IMR-90 (cell line): ENCODE data around the gene PID1. TPM values are rescaled to one million over a fixed set of nuclear protein-coding genes. Genes with fewer than 3 reads are reported as not detected.

Experiments
- ATAC-seq: fragments of 200-7000 bp; cut with Tn5 transposase; 2 replicates; pipeline ENCODE4 v1.9.1; 2020; ENCODE audit warnings: low read depth, mild to moderate bottlenecking, moderate library complexity
- BruUV-seq: library from RNA; stranded (reverse); fragments of 400-500 nt; replicated peaks from 2 replicates; lab custom pipeline; 2021; lab: Mats Ljungman, UMichigan
- CTCF ChIA-PET: fragments of 300-600 bp; formaldehyde crosslinking; extraction: SDS; loops from one replicate; lab custom pipeline; 2021; ENCODE audit warnings: antibody characterized with exemption; lab: Yijun Ruan, JAX
- POLR2A ChIA-PET: fragments of 300-600 bp; sonication (Branson Sonifier 250); formaldehyde crosslinking; loops from one replicate; lab custom pipeline; 2022; ENCODE audit warnings: antibody characterized with exemption; ENCODE audit not compliant: unreplicated experiment; lab: Charles Lee
- DNase-seq: peaks from one replicate; pipeline ENCODE4 v3.0.0; 2013
- H2AFZ ChIP-seq: replicated peaks from 2 replicates; pipeline ENCODE3; 2013; ENCODE audit warnings: low read length, mild to moderate bottlenecking; ENCODE audit not compliant: poor library complexity
- H2AK5ac ChIP-seq: 2 replicates; pipeline ENCODE4 v1.6.1; 2013; ENCODE audit warnings: low read depth, low read length, inconsistent platforms
- H2AK9ac ChIP-seq: replicated peaks from 2 replicates; pipeline ENCODE3; 2013; ENCODE audit warnings: mild to moderate bottlenecking, low read depth, low read length, moderate library complexity; ENCODE audit not compliant: poor library complexity
- H2BK120ac ChIP-seq: 2 replicates; pipeline ENCODE4 v1.6.1; 2013; ENCODE audit warnings: low read depth, low read length, inconsistent platforms
- H2BK15ac ChIP-seq: 3 replicates; pipeline ENCODE4 v1.6.1; 2013; ENCODE audit warnings: low read depth, low read length, inconsistent platforms
- H2BK20ac ChIP-seq: 2 replicates; pipeline ENCODE4 v1.6.1; 2013; ENCODE audit warnings: low read depth, mild to moderate bottlenecking, inconsistent platforms, low read length, moderate library complexity
- H2BK5ac ChIP-seq: 2 replicates; pipeline ENCODE4 v1.6.1; 2013; ENCODE audit warnings: mild to moderate bottlenecking, low read depth, low read length, inconsistent platforms; ENCODE audit not compliant: poor library complexity, severe bottlenecking
- H3K14ac ChIP-seq: replicated peaks from 2 replicates; pipeline ENCODE4 v1.6.1; 2013; ENCODE audit warnings: low read depth, low read length, inconsistent platforms
- H3K18ac ChIP-seq: 2 replicates; pipeline ENCODE4 v1.6.1; 2013; ENCODE audit warnings: low read depth, low read length, control low read depth
- H3K23ac ChIP-seq: 2 replicates; pipeline ENCODE4 v1.6.1; 2013; ENCODE audit warnings: low read depth, low read length, inconsistent platforms
- H3K27ac ChIP-seq: 2 replicates; pipeline ENCODE4 v1.5.1; 2013; ENCODE audit warnings: mild to moderate bottlenecking, control low read depth, low read length; ENCODE audit not compliant: insufficient read depth
- H3K27me3 ChIP-seq: 2 replicates; pipeline ENCODE4 v1.6.1; 2013; ENCODE audit warnings: low read length; ENCODE audit not compliant: control insufficient read depth, insufficient read depth
- H3K36me3 ChIP-seq: 2 replicates; pipeline ENCODE4 v1.6.1; 2013; ENCODE audit warnings: low read length, mixed read lengths; ENCODE audit not compliant: control insufficient read depth, insufficient read depth
- H3K4ac ChIP-seq: 2 replicates; pipeline ENCODE4 v1.6.1; 2013; ENCODE audit warnings: low read depth, low read length, inconsistent platforms
- H3K4me1 ChIP-seq: 2 replicates; pipeline ENCODE4 v1.6.1; 2013; ENCODE audit warnings: low read length, mixed read lengths; ENCODE audit not compliant: control insufficient read depth, insufficient read depth
- H3K4me2 ChIP-seq: 2 replicates; pipeline ENCODE4 v1.6.1; 2013; ENCODE audit warnings: low read depth, mild to moderate bottlenecking, control low read depth, low read length, moderate library complexity
- H3K4me3 ChIP-seq: 2 replicates; pipeline ENCODE4 v1.5.1; 2013; ENCODE audit warnings: low read depth, mild to moderate bottlenecking, control low read depth, low read length, moderate library complexity; ENCODE audit not compliant: insufficient read depth
- H3K56ac ChIP-seq: 2 replicates; pipeline ENCODE4 v1.6.1; 2013; ENCODE audit warnings: low read length, inconsistent platforms; ENCODE audit not compliant: insufficient read depth; ENCODE audit errors: extremely low read depth
- H3K79me1 ChIP-seq, 2 experiments: 2 replicates each; pipeline ENCODE4 v1.6.1; 2013; ENCODE audit warnings: low read length in 2 of 2, inconsistent platforms in 1 of 2, low read depth in 1 of 2
- H3K9ac ChIP-seq: 2 replicates; pipeline ENCODE4 v1.6.1; 2013; ENCODE audit warnings: low read depth, low read length, control low read depth
- H3K9me1 ChIP-seq: 2 replicates; pipeline ENCODE4 v1.6.1; 2013; ENCODE audit warnings: low read length, inconsistent platforms; ENCODE audit not compliant: insufficient read depth
- H3K9me3 ChIP-seq: 2 replicates; pipeline ENCODE4 v1.6.1; 2013; ENCODE audit warnings: low read length; ENCODE audit not compliant: control insufficient read depth, insufficient read depth
- H4K20me1 ChIP-seq: 2 replicates; pipeline ENCODE4 v1.6.1; 2013; ENCODE audit warnings: low read length, inconsistent platforms; ENCODE audit not compliant: insufficient read depth
- H4K5ac ChIP-seq: 2 replicates; pipeline ENCODE4 v1.6.1; 2013; ENCODE audit warnings: mild to moderate bottlenecking, low read depth, low read length, control low read depth
- H4K8ac ChIP-seq, 2 experiments: 2 replicates each; pipeline ENCODE4 v1.6.1; 2013; ENCODE audit warnings: low read depth in 2 of 2, low read length in 2 of 2, control low read depth in 1 of 2, inconsistent platforms in 1 of 2
- H4K91ac ChIP-seq: 2 replicates; pipeline ENCODE4 v1.6.1; 2013; ENCODE audit warnings: low read depth, low read length, inconsistent platforms; ENCODE audit not compliant: insufficient read depth
- CHD1 ChIP-seq: IDR thresholded peaks from 2 replicates; pipeline ENCODE4 v1.6.1; 2012; ENCODE audit warnings: low read depth, low read length, improper control_type of control experiment
- FOS ChIP-seq: fragments of 150-350 bp; IDR thresholded peaks from 2 replicates; pipeline ENCODE4 v1.6.1; 2016; ENCODE audit warnings: low read depth, low read length
- MAZ ChIP-seq: IDR thresholded peaks from 2 replicates; pipeline ENCODE4 v1.6.1; 2012; ENCODE audit warnings: low read depth, mild to moderate bottlenecking, low read length, improper control_type of control experiment, moderate library complexity, borderline replicate concordance
- SMC3 ChIP-seq: fragments of 150-350 bp; IDR thresholded peaks from 2 replicates; pipeline ENCODE4 v1.6.1; 2016; ENCODE audit warnings: low read depth, mild to moderate bottlenecking, antibody characterized with exemption, low read length, moderate library complexity
- dilution Hi-C: fragments of 300-500 bp; cut with HindIII; formaldehyde crosslinking; loops from one replicate; pipeline ENCODE4 v1.14.3; 2018; ENCODE audit warnings: low sequenced_read_pairs; ENCODE audit not compliant: unreplicated experiment
- in situ Hi-C: fragments of 300-500 bp; cut with MboI; formaldehyde crosslinking; loops from 3 replicates; pipeline ENCODE4 v1.14.3; 2019; ENCODE audit warnings: low sequenced_read_pairs, inconsistent platforms, mixed read lengths
- intact Hi-C: fragments of 100-400 bp; cut with micrococcal nuclease; formaldehyde crosslinking; loops from 2 replicates; pipeline ENCODE4 v1.10.0; 2022
- polyA plus RNA-seq, 3 experiments: library from polyadenylated mRNA; depleted of rRNA; stranded (reverse); fragments of >200 nt; gene quantifications; 2 replicates each; pipeline ENCODE4 v1.2.3, GENCODE V29; 2012; ENCODE audit warnings: low replicate concordance in 1 of 3
- total RNA-seq: library from RNA; depleted of rRNA; stranded (reverse); fragments of >200 nt; gene quantifications from 2 replicates; pipeline ENCODE4 v1.2.3, GENCODE V29; 2012
- TF ChIP-seq, protein P1 (sequence below): conservative IDR thresholded peaks from 2 replicates; pipeline ENCODE4 v1.5.1; 2012; ENCODE audit warnings: mild to moderate bottlenecking, low read depth, low read length, improper control_type of control experiment

Gene PID1
- total and polyA plus RNA-seq, 2 of the 4 experiments (the other 2 are of a cell fraction), result 0.90 to 1.9 TPM

DNA sequence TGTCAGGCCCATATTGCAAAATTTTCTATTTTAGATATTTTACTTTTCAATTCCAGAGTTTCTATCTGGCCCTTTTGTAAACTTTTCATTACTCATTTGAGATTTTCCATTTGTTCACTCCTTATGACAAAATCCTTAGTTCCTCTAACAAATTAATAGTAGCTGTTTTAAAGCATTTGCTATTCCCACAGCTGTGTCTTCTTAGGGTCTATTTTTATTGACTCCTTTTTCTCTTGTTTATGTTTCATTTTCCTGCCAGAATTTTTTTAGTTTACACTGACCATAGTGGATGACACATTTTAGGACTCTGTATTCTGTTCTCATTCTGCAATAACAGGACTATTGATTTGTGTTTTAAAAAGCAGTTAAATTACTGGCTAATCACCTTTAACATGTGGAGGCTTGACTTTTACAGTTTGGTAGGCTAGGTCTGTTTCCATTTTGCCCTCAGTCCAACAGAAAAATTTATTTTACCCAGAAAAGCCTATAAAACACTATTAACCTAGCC, 30.0 kb downstream of the PID1 start:
- no peak overlapping the region for H2BK20ac ChIP-seq
- H3K14ac ChIP-seq, result no peak overlapping the region
- H3K9me3 ChIP-seq, result peaks cover 2% of the 10 kb centered on the region; the same call in 1 of the 2 replicates
- no peak overlapping the region for H2AK9ac ChIP-seq
- no peaks in the 10 kb centered on the region for H3K27me3 ChIP-seq
- H2BK120ac ChIP-seq, result no peak overlapping the region
- POLR2A ChIA-PET, result no interaction called here
- no peaks in the 10 kb centered on the region for H3K79me1 ChIP-seq
- H3K56ac ChIP-seq, result no peak overlapping the region
- no peak overlapping the region for H3K23ac ChIP-seq
- H4K20me1 ChIP-seq, result no peaks in the 10 kb centered on the region
- no peak overlapping the region for H3K9ac ChIP-seq
- no peak overlapping the region for H2AK5ac ChIP-seq
- CTCF ChIA-PET, result no interaction called here
- no peaks in the 10 kb centered on the region for H3K36me3 ChIP-seq
- dilution Hi-C loops (no loop called here), intact Hi-C loops (no loop called here), in situ Hi-C loops (no loop called here)
- no peak overlapping the region for H4K91ac ChIP-seq
- H2BK5ac ChIP-seq, result no peak overlapping the region
- H3K4ac ChIP-seq, result no peak overlapping the region
- no peak overlapping the region for H2AFZ ChIP-seq
- H3K27ac ChIP-seq, result no peak overlapping the region
- BruUV-seq, result no TSS peak
- H2BK15ac ChIP-seq, result no peak overlapping the region
- H3K9me1 ChIP-seq, result no peaks in the 10 kb centered on the region
- ATAC-seq, result no peak
- H4K5ac ChIP-seq, result no peak overlapping the region
- no peak overlapping the region for H3K4me2 ChIP-seq
- no peak overlapping the region for H3K18ac ChIP-seq
- DNase-seq, result no peak
- no peak overlapping the region for H4K8ac ChIP-seq
- TF ChIP-seq CHD1 (no peak), MAZ (no peak), FOS (no peak), SMC3 (no peak)
- TF ChIP-seq, protein P1, sequence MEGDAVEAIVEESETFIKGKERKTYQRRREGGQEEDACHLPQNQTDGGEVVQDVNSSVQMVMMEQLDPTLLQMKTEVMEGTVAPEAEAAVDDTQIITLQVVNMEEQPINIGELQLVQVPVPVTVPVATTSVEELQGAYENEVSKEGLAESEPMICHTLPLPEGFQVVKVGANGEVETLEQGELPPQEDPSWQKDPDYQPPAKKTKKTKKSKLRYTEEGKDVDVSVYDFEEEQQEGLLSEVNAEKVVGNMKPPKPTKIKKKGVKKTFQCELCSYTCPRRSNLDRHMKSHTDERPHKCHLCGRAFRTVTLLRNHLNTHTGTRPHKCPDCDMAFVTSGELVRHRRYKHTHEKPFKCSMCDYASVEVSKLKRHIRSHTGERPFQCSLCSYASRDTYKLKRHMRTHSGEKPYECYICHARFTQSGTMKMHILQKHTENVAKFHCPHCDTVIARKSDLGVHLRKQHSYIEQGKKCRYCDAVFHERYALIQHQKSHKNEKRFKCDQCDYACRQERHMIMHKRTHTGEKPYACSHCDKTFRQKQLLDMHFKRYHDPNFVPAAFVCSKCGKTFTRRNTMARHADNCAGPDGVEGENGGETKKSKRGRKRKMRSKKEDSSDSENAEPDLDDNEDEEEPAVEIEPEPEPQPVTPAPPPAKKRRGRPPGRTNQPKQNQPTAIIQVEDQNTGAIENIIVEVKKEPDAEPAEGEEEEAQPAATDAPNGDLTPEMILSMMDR, result no peak
- H3K4me3 ChIP-seq, result no peak overlapping the region
- H3K4me1 ChIP-seq, result no peaks in the 10 kb centered on the region
